Mucosa of descending colon (tissue), 3 donors: ENCODE measurements around the gene STIL. TPM values are rescaled to one million over a fixed set of nuclear protein-coding genes. Genes with fewer than 3 reads are reported as not detected.

Experiments used
- ATAC-seq: fragments of 200-7000 bp; cut with Tn5 transposase; one replicate; pipeline ENCODE4 v1.9.1; 2020; ENCODE audit warnings: mild to moderate bottlenecking, moderate library complexity
- DNase-seq, 3 donors: peaks; one replicate each; pipeline ENCODE4 v3.0.0-alpha.2; 2020
- H3K36me3 ChIP-seq: fragments of 200-600 bp; one replicate; pipeline ENCODE4 v1.8.0; 2021; ENCODE audit warnings: low read depth, mild to moderate bottlenecking
- H3K4me1 ChIP-seq: fragments of 200-600 bp; one replicate; pipeline ENCODE4 v1.8.0; 2021; ENCODE audit warnings: low read depth, mild to moderate bottlenecking
- H3K4me3 ChIP-seq: fragments of 200-600 bp; one replicate; pipeline ENCODE4 v1.8.0; 2021; ENCODE audit warnings: mild to moderate bottlenecking
- H3K9me3 ChIP-seq: fragments of 200-600 bp; one replicate; pipeline ENCODE4 v1.8.0; 2021; ENCODE audit warnings: mild to moderate bottlenecking
- CTCF ChIP-seq: fragments of 200-600 bp; IDR thresholded peaks from one replicate; pipeline ENCODE4 v1.8.0; 2022; ENCODE audit warnings: antibody characterized with exemption, mild to moderate bottlenecking
- intact Hi-C, 2 donors: fragments of 100-400 bp; cut with DNase I in 1 of 2; cut with micrococcal nuclease in 1 of 2; formaldehyde crosslinking; loops; one replicate each; pipeline versions ENCODE4 v1.11.0 to v1.11.1; 2022; cut with DNase I, micrococcal nuclease
- total RNA-seq, 3 donors: library from RNA; stranded (reverse); fragmentation: NEBNext Ultra II Directional in 2 of 3; extraction: Animal tissue kit (Norgen Biotek cat#: 25700) in 2 of 3; gene quantifications; one replicate each; pipeline versions ENCODE4 v1.2.1 to v1.2.4, GENCODE V29; 2021 to 2023
- donor health status: DM: no; HTN: no; CAD: no; lungs with moderate emphysema.
- donor health status: DM: no; HTN: no; CAD: no.
- donor health status: DM: no; HTN: yes; CAD: no.

Gene STIL
- total RNA-seq, 3 donors from 2014 or later: 4.8 to 13.1 (median 9.6) TPM

- no peaks in the 10 kb centered on the region for H3K36me3 ChIP-seq
- no peaks in the 10 kb centered on the region for H3K9me3 ChIP-seq
- DNase-seq: no peak
- H3K4me1 ChIP-seq: no peaks in the 10 kb centered on the region
- no peak for ATAC-seq
- no peak overlapping the region for H3K4me3 ChIP-seq
- intact Hi-C loops: no loop called here
- no peak for TF ChIP-seq CTCF
These were observed 89.8 kb downstream of the STIL start for GRCh38 chr1:47223921-47224675.

GRCh38 chr1:47223174-47223920 is 90.6 kb downstream of the STIL start:
- Histone ChIP-seq H3K9me3 (no peaks in the 10 kb centered on the region), H3K36me3 (no peaks in the 10 kb centered on the region), H3K4me1 (no peaks in the 10 kb centered on the region), H3K4me3 (no peak overlapping the region)
- no peak for ATAC-seq
- no peak for DNase-seq
- TF ChIP-seq CTCF: no peak
- intact Hi-C loops: no loop called here

DNA sequence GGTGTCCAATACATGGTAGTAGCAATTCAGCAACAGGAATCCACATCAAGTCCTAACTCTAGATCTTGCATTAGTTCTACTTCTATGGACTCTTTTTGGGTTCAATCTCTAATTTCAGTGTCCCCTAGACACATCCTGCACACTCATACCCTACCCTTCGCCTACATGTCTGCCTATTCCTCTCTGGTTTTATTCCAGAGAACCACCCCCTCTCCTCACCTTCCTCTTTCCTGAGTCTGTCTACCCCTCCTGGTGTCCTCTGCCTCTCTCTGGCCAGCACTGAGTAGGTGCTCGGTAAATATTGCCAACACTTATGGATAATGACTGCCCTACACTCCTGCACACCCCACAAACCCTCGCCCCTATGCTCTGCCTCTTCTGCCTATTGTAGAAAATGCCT is 91.5 kb downstream of the STIL start:
- intact Hi-C loops: no loop called here
- H3K4me3 ChIP-seq: no peak overlapping the region
- no peak for DNase-seq
- no peak for ATAC-seq
- no peak for TF ChIP-seq CTCF
- H3K4me1 ChIP-seq: no peaks in the 10 kb centered on the region
- H3K36me3 ChIP-seq: no peaks in the 10 kb centered on the region
- no peaks in the 10 kb centered on the region for H3K9me3 ChIP-seq

DNA sequence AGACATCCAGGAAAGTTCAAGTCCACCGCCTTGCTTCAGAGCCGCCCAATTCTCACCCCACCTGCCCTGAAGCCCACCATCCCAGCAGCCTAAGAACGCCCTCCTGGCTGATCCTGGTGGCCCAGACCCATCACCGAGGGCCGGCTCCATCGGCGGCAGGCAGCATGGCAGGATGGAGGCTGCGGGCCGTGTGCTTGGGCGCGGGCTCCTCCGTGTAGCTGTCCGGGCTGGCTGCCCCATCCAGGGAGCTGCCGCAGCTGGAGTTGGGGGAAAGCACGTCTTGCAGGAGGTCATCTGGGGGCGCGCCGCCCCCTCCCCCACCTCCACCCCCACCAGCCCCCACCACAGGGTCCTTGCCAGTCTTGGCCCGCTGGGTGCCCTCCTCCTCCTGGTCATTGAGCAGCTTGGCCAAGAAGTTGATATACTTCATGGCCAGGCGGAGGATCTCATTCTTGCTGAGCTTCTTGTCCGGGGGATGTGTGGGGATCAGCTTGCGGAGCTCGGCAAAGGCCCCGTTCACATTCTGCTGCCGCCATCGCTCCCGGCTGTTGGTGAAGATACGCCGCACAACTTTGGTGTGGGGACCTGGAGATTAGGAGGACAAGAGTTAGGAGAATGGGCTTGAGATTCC is 94.2 kb downstream of the STIL start:
- Histone ChIP-seq H3K36me3 (no peaks in the 10 kb centered on the region), H3K9me3 (no peaks in the 10 kb centered on the region), H3K4me1 (no peaks in the 10 kb centered on the region), H3K4me3 (no peak overlapping the region)
- ATAC-seq (no peak), DNase-seq (no peak)
- intact Hi-C loops: no loop called here
- no peak for TF ChIP-seq CTCF

- H3K4me1 ChIP-seq: no peaks in the 10 kb centered on the region
- no peak for ATAC-seq
- intact Hi-C loops: no loop called here
- H3K4me3 ChIP-seq: no peak overlapping the region
- TF ChIP-seq CTCF: no peak
- no peaks in the 10 kb centered on the region for H3K9me3 ChIP-seq
- no peak for DNase-seq
- no peaks in the 10 kb centered on the region for H3K36me3 ChIP-seq
These were observed 94.9 kb downstream of the STIL start for GRCh38 chr1:47219001-47219400.
